Mesodermal cell (in vitro differentiated cells): Measurements from ENCODE around the gene COL4A2.

Experiments used
- H3K27ac ChIP-seq: 2 replicates; pipeline ENCODE4 v1.7.0; 2013; ENCODE audit warnings: mild to moderate bottlenecking, low read depth, low read length, moderate library complexity; ENCODE audit not compliant: severe bottlenecking
- H3K36me3 ChIP-seq: 2 replicates; pipeline ENCODE4 v1.7.1; 2013; ENCODE audit warnings: mild to moderate bottlenecking, low read length, moderate library complexity; ENCODE audit not compliant: control insufficient read depth, insufficient read depth
- H3K4me1 ChIP-seq: one replicate; pipeline ENCODE4 v1.7.1; 2013; ENCODE audit warnings: mild to moderate bottlenecking, low read length; ENCODE audit not compliant: insufficient read depth, control insufficient read depth, poor library complexity, severe bottlenecking
- H3K4me3 ChIP-seq: 2 replicates; pipeline ENCODE4 v1.7.0; 2013; ENCODE audit warnings: low read length, control low read depth, mild to moderate bottlenecking; ENCODE audit not compliant: insufficient read depth, poor library complexity, severe bottlenecking; ENCODE audit errors: extremely low read depth
- H3K9me3 ChIP-seq: 2 replicates; pipeline ENCODE4 v1.7.1; 2013; ENCODE audit warnings: mild to moderate bottlenecking, low read length, moderate library complexity; ENCODE audit not compliant: control insufficient read depth
- WGBS, 2 experiments: methylation state at CpG; one replicate each; pipeline ENCODE4 v1.1.5; 2013; ENCODE audit warnings: missing lambda C conversion rate in 2 of 2; ENCODE audit not compliant: insufficient coverage in 2 of 2; 5-methylcytosine and 5-hydroxymethylcytosine counted together

The COL4A2 gene

GRCh38 chr13:110272227-110272626, 34.9 kb upstream of the COL4A2 start:
- Histone ChIP-seq H3K4me1 (no peaks in the 10 kb centered on the region), H3K4me3 (no peak overlapping the region), H3K9me3 (no peaks in the 10 kb centered on the region), H3K27ac (no peak overlapping the region), H3K36me3 (peaks cover 64% of the 10 kb centered on the region)
- 83 to 94% methylated on average over 5 of the region's 5 CpGs for WGBS, 2 experiments

- Histone ChIP-seq H3K4me1 (peaks cover 4% of the 10 kb centered on the region), H3K27ac (no peak overlapping the region), H3K4me3 (no peak overlapping the region), H3K36me3 (peaks cover 64% of the 10 kb centered on the region), H3K9me3 (no peaks in the 10 kb centered on the region)
- 100% methylated on average over 1 to 3 of the region's 6 CpGs for WGBS, 2 experiments
These were observed 34.4 kb upstream of the COL4A2 start for GRCh38 chr13:110272651-110273050.

- Histone ChIP-seq H3K36me3 (peaks cover 60% of the 10 kb centered on the region), H3K4me1 (peaks cover 7% of the 10 kb centered on the region), H3K4me3 (no peak overlapping the region), H3K9me3 (no peaks in the 10 kb centered on the region), H3K27ac (no peak overlapping the region)
- WGBS, 2 experiments: 87 to 97% methylated on average over 3 to 4 of the region's 6 CpGs
These were observed 33.8 kb upstream of the COL4A2 start for GRCh38 chr13:110273254-110273653.

GRCh38 chr13:110274687-110275086, 32.4 kb upstream of the COL4A2 start:
- Histone ChIP-seq H3K4me3 (no peak overlapping the region), H3K4me1 (peaks cover 7% of the 10 kb centered on the region), H3K36me3 (peaks cover 53% of the 10 kb centered on the region), H3K9me3 (no peaks in the 10 kb centered on the region), H3K27ac (no peak overlapping the region)
- 91 to 93% methylated on average over 5 of the region's 5 CpGs for WGBS, 2 experiments

- Histone ChIP-seq H3K27ac (no peak overlapping the region), H3K36me3 (peaks cover 50% of the 10 kb centered on the region), H3K4me1 (peaks cover 7% of the 10 kb centered on the region), H3K9me3 (no peaks in the 10 kb centered on the region), H3K4me3 (no peak overlapping the region)
- WGBS, 2 experiments: 77 to 81% methylated on average over 9 to 13 of the region's 16 CpGs
These were observed 31.0 kb upstream of the COL4A2 start for GRCh38 chr13:110275931-110276552.

GRCh38 chr13:110276553-110276950, 30.5 kb upstream of the COL4A2 start:
- H3K27ac ChIP-seq: no peak overlapping the region
- H3K4me1 ChIP-seq: peaks cover 7% of the 10 kb centered on the region
- no peak overlapping the region for H3K4me3 ChIP-seq
- WGBS, 2 experiments: 100% methylated on average over 1 to 2 of the region's 5 CpGs
- peaks cover 52% of the 10 kb centered on the region for H3K36me3 ChIP-seq
- H3K9me3 ChIP-seq: no peaks in the 10 kb centered on the region

GRCh38 chr13:110277357-110277975, 29.6 kb upstream of the COL4A2 start:
- no peaks in the 10 kb centered on the region for H3K9me3 ChIP-seq
- WGBS, 2 experiments: 74 to 87% methylated on average over 5 of the region's 5 CpGs
- peaks cover 7% of the 10 kb centered on the region for H3K4me1 ChIP-seq
- H3K36me3 ChIP-seq: peaks cover 53% of the 10 kb centered on the region
- H3K4me3 ChIP-seq: no peak overlapping the region
- H3K27ac ChIP-seq: no peak overlapping the region

GRCh38 chr13:110278859-110279258, 28.2 kb upstream of the COL4A2 start:
- WGBS, 2 experiments: 92 to 94% methylated on average over 6 to 7 of the region's 7 CpGs
- H3K4me3 ChIP-seq: no peak overlapping the region
- no peak overlapping the region for H3K27ac ChIP-seq
- peaks cover 7% of the 10 kb centered on the region for H3K4me1 ChIP-seq
- peaks cover 54% of the 10 kb centered on the region for H3K36me3 ChIP-seq
- H3K9me3 ChIP-seq: no peaks in the 10 kb centered on the region

- Histone ChIP-seq H3K9me3 (no peaks in the 10 kb centered on the region), H3K36me3 (peaks cover 56% of the 10 kb centered on the region), H3K27ac (no peak overlapping the region), H3K4me3 (no peak overlapping the region), H3K4me1 (peaks cover 7% of the 10 kb centered on the region)
- WGBS, 2 experiments: 97 to 98% methylated on average over 3 to 4 of the region's 4 CpGs
These were observed 27.4 kb upstream of the COL4A2 start for GRCh38 chr13:110279684-110280083.

- H3K27ac ChIP-seq: no peak overlapping the region
- H3K4me1 ChIP-seq: peaks cover 7% of the 10 kb centered on the region
- WGBS, 2 experiments: 80 to 100% methylated on average over 1 of the region's 9 CpGs
- H3K9me3 ChIP-seq: no peaks in the 10 kb centered on the region
- H3K36me3 ChIP-seq: peaks cover 57% of the 10 kb centered on the region
- no peak overlapping the region for H3K4me3 ChIP-seq
These were observed 26.8 kb upstream of the COL4A2 start for GRCh38 chr13:110280231-110280813.
